GM18519 (cell line): ENCODE results near the gene MEGF6.

ENCODE experiments used
- ATAC-seq: cut with Tn5 transposase; IDR thresholded peaks from one replicate; pipeline ENCODE4 v1.9.1; 2021; ENCODE audit warnings: mild to moderate bottlenecking, moderate library complexity; ENCODE audit not compliant: unreplicated experiment, low FRiP score

MEGF6 gene

DNA sequence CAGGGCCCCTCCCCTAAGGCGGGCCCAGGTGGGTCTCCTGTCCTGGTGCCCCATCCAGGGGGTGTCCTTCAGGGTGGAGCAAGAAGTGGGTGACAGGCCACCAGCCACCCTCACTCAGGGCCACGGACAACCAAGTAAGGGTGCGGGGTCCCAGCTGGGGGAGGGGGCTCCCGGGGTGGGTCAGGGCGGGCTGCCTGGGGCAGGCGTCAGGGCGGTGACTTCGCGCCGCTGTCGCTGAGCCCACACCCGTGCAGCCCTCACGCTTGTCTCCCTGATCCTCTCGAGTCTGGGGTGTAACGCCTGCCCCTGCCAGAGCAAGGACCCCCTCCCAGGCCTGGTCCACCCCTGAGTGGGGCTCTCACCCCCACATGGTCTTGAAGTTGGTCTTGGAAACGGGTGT lies 134.6 kb downstream of the MEGF6 start:
- no peak for ATAC-seq

DNA sequence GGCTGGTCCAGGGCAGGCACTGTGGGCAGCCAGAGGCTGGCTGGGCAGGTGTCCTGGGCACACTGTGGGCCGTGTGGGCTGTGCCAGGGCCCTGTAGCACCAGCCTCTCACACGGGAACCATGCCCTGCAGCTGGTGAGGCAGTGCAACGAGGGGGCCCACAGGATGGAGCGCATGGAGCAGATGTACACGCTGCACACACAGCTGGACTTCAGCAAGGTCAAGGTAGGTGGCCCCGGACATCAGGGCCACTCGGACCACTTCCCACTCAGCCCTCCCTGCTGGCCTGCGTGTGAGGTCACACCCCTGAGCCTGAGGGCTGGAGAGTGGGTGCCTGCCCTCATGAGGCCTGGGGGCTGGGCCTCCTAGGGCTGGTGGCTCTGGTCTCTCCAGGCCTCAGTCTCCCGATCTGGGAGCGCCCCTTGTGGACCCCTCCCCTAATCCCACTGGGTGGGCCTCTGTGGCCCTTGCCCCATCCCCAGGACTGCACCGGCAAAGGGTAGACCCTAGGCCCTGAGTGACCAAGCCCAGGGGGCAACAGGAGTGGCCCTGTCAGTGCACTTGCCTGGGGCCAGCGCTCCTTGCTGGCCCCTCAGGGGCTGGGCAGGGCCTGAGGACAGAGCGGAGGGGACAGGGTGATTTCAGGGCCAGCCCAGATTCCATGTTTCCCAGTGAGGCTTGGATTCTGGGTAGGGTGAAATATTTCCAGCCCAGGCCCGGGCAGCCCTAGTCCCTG lies 135.3 kb downstream of the MEGF6 start:
- no peak for ATAC-seq

DNA sequence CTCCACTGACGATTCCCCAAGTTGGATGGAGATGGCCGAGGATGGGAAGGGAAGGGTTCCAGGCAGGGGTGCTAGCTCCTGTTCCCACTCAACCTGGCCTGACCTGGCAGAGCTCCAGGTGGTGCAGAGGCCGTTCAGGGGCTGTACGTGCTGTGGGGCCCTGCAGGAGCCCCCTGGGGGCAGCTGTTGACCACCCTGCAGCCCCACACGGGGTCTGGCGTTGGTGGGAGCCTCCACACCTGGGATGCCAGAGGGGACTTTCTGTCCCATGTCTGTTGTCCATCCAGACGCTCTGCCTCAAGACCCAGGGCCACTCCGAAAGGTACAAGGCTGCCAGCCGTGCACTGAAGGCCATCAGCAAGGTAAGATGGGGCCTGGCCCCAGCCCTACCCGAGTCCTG lies 136.9 kb downstream of the MEGF6 start:
- ATAC-seq = no peak

DNA sequence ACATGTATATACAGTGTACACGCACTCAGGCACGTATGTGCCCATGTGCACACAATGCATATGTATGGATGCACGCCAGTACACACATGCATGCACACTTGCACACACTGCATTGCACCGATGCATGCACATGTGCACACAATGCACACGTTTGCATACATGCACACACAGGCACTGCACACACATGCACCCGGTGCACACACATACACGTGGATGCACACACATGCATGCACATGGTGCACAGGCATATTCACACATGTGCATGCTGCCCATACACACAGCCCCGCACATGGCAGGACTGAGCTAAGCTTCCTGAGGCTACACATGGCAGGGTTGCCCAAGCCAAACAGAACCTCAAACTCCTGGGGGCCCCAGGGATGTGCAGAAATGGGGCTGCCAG lies 137.3 kb downstream of the MEGF6 start:
- ATAC-seq = no peak

DNA sequence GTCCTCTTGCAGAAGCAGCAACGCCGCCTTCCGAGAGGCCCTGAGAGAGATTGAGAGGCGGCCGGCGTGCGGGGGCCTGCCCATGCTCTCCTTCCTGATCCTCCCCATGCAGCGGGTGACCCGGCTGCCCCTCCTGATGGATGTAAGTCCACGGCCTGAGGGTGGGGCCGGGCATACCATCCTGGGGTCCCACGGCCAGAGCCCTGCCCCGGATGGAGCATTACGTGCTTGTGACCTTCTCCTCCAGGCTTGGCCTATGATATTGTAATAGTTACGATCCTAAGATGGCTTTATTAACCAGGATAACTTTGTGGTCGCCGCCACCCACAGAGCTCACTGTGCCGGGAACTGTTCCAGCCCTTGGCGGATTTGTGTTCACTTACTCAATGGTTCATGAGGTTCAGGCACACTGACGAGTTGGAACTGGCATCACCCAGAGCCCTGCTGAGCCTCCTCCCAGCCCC lies 137.9 kb downstream of the MEGF6 start:
- no peak for ATAC-seq

DNA sequence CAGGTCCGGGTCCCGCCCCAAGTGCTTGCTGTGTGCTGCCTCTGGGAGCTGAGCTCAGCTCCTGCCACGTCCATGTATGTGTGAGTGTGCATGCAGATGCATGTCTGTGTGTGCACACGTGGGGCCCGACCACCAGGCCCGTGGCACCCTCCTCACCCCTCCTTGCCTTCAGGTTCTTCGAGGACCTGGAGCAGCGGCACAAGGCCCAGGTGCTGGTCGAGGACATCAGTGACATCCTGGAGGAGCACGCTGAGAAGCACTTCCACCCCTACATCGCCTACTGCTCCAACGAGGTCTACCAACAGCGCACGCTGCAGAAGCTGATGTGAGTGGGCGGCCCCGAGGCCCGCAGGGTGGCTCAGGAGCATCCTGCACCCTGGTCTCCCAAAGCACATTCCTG lies 138.4 kb downstream of the MEGF6 start:
- no peak for ATAC-seq

DNA sequence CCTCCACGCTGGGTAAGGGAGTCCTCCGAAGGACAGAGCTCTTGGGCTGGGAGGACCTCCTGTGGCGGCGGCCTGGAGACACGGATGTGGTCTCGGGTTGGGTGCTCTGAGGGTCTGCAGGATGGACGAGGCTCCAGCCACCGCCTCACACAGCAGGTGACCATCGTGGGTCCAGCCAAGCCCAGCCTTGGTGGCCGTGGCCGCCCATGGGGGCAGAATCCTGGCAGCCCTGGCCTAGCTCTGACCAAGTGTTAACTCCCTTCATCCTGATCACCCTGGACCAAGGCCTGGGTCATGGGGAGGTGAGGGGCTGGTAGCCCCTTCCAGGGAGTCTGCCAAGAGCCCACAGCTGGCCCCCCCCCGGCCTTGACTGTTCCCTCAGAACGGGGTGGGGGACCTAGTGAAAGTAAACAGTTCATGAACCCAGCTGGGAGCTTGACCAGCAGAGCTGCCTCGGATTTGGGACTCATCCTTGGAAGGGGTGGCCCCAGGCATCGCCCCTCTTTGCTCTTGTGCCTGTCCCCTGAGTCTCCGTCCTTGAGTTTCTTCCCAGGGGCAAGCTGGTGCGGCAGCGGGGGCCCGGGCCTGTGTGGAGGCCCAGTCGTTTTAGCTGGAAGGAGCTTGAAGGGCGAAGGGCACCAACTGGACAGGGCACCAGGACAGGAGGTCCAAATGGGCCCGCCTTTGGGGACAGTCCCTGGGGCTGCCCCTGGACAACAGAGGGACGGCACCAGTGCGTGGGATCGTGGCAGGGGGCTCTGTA lies 139.0 kb downstream of the MEGF6 start:
- ATAC-seq = no peak

DNA sequence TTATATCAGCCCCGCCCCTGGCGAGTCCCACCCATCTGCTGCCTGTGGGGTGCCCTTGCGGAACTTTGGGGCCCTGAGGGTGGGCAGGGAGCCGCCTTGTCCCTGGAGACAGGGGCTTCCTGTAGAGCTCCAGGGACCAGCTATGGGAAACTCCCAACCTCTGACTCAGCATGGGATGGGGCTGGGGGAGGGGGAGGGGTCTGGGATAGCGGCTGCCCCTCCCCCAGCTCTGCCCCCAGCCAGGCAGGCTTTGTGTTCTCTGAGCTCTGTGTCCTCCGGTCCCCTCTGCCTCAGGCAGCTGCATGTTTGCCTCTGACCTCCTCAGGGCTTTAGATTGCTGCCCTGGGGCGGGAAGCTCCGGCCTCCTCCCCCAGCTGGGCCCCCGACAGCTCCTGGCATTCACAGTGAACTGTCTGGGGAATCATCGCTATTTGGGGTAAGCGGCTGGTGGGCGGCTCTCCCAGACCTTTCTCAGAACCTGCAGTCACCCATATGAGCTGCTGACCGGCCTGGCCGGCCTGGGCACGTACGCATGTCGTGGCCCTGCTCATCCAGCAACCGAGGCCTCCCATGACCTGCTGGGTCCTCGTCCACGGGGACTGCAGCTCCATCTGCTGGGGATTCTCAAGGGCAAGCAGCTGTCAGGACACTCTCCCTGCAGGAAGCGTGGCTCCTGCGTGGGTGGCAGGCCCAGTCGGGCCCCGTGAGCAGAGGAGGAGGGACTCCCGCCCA lies 139.8 kb downstream of the MEGF6 start:
- no peak for ATAC-seq

DNA sequence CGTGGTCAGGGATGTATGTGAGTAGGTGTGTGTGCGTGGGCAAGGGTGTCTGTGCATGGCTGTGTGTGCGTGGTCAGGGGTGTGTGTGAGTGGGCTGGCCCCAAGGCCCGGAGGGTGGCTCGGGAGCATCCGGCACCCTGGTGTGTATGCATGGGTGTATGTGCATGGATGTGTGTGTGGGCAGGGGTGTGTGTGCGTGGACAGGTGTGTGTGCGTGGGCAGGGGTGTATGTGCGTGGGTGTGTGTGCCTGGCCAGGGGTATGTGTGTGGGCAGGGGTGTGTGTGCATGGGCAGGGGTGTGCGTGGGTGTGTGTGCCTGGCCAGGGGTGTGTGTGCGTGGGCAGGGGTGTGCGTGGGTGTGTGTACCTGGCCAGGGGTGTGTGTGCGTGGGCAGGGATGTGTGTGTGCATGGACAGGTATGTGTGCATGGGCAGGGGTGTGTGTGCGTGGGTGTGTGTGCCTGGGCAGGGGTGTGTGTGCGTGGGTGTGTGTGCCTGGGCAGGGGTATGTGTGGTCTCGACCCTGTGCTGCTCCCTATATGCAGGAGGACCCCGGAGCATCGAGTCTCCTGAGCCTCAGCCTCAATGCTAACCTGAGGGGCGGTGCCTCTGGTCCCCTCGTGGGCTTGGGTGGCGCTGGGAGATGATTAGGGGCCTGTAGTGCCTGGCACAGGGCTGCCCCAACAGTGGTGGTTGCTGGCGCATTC lies 140.5 kb downstream of the MEGF6 start:
- ATAC-seq = no peak

DNA sequence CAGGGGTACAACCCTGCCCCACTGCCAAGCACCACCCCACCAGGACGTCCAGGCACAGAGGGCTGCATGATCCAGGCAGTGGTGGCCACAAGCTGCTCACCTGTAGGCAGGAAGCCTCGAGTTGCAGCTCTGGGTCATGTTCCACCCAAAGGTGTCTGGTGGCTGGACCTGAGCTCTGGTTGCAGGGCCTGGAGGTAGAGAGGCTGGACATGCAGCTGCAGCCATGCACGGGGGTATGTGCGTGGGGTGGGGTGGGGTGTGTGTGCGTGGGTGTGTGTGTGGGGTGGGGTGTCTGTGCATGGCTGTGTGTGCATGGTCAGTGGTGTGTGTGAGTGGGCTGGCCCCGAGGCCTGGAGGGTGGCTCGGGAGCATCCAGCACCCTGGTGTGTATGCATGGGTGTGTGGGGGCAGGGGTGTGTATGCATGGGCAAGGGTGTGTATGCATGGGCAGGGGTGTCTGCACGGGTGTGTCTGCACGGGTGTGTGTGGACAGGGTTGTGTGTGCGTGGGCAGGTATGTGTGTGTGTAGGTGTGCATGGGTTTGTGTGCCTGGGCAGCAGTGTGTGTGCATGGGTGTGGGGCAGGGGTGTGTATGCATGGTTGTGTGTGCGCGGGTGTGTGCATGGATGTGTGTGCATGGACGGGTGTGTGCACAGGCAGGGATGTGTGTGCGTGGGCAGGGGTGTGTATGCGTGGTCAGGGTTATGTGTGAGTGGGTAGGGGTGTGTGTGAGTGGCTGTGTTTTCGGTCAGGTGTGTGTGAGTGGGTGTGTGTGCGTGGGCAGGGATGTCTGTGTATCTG lies 141.3 kb downstream of the MEGF6 start:
- ATAC-seq = no peak

DNA sequence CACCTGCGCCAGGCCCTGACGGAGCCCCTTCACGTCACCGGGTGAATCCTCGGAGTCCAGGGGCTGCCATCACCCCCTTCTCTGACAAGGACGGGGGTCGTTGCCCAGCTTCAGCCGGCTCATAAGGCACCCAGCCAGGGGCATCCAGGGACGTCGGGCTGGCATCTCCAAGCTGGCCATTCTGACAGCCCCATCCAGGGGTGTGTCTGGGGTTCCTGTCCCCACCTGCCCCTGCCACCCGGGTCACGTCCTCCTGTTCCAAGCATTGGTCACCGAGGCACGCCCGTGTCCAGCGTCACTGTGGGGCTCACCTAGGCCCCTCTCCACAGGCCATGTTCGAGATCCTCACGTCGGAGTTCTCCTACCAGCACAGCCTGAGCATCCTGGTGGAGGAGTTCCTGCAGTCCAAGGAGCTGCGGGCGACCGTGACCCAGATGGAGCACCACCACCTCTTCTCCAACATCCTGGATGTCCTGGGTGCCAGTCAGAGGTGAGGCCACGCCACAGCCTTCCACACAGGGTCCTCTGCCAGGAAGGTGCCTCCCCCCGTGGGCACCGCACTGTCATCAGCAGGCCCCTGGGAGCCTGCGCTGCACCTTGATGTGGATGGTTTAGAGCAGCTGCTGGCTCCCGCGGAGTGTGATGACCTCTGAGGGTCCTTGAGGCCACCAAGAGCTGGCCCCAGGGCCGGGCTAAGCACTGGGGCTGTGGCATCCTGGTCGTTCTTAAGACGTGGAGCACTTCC lies 142.0 kb downstream of the MEGF6 start:
- ATAC-seq = no peak

DNA sequence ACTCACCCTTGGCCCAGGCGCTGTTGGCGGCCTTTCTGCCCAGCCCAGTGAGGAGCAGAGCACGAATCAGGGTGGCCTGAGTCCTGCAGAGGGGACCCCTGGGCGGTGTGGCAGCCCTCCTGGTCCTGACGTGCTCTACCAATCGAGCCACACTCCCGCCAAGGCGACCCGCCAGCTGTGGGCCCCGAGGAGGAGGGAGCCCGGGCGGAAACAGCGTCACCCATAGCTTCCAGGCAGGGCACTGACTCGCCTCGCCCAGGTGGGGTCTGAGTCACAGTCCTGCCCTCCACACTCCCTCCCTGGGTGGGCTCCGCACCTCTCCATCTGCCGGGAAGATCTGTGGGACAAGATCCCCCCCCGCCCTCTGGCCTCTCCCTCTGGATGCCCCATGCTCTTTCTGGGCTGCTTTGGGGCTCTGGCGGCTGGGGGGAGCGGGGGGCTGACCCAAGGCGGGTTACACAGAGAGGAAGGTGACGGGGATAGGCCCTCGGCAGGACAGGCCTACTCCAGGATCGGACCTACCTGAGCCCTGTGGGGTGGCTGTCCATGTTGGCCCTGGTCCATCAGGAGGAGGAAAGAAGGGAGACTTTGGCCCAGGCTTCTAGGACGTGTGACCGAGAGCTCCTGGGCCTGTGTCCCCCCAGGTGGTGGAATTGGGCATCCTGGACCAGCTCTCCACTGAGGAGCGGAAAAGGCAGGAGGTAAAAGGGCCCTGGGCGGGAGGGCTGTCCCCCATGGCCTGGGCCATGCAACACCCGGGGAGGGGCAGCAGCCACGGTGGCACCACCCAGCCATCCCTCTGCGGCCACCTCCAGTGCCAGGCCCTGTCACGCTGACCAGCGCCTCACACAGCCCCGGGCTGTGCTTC lies 142.8 kb downstream of the MEGF6 start:
- ATAC-seq = no peak

DNA sequence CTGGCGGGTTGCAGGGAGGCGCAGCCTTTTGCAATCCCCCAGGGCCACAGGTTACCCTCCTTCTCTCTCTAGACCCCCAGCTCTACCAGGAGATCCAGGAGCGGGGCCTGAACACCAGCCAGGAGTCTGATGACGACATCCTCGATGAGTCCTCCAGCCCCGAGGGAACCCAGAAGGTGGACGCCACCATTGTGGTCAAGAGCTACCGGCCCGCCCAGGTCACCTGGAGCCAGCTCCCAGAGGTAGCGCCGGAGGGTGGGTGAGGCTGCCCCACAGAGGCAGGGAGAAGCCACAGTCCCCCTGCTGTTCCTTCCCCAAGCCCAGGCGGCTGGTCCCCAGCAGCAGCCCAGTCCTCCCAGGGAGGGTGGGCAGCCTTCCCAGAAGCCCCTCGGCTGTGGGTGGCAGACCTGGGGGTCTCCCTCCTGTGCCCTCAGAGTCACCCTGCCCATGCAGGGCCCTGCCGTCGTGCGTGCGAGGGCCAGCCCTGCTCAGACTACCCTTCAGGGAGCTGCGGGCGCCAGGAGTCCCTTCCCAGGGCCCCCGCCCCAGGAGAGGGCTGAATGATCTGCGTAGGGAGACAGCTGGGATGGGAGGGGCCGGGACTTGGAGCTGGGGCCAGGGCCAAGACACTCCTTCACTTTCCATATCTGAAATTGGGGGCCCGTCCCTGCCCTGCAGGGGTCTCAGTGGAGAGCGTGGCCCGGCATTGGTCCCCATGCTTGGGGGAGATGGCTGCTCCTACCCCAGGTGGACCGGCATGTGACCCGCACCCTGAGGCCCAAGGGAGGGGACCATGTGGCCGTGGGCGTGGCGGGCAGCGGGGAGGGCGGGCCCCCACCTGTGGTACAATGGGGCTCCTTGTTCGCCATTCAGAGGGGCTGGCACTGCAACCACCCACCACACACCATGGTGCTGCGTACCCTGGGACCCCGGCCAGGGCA lies 143.9 kb downstream of the MEGF6 start:
- ATAC-seq = no peak

DNA sequence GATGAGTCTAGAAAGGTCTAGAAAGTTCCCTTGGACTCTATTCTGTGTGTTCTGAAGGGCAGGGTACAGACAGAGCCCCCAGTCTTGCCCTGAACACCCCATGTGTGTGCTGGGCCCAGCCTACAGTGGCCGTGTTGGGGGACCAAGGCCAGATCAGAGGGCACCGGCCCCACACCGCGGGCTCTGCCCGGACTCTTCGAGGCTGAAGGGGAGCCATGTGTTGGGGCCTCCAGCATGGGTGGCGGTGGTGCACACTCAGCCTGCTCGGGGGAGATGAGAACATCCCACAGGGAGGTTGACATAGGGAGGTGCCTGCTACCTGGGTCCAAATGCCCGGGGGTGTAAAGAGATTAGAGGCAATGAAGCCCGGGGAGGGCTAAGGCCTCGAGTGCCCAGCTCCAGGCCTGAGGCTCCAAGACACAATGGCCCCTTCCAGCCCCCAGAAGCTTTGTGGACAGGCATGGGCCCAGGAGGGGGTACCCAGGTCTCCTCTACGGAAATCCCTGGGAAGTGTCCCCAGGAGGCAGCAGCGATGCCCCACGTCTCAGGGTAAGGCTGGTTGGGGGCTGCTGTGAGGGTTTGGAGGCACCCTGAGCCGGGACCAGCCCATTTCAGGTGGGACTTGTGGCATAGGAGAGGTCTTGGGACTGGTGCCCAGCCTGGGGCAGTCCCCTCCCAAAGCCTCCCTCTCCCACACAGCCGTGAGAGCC lies 144.8 kb downstream of the MEGF6 start:
- no peak for ATAC-seq

DNA sequence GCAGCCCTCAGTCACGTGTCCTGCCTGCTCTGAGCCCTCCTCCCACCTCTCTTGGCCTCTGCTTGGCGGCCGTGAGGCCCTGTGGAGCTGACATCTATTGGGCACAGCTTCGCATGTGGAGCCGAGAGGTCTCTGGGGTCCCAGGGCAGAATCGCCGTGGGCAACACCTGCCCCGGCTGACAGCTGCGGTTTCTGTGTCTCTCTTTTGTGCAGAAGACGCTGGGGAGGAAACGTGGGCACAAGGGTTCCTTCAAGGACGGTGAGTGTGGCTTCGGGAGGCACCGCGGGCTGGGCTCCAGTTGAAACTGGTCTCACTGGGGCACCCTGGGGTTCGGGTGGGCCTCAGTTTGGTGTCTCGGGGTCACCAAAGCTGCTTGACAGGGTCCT lies 145.4 kb downstream of the MEGF6 start:
- ATAC-seq = no peak

DNA sequence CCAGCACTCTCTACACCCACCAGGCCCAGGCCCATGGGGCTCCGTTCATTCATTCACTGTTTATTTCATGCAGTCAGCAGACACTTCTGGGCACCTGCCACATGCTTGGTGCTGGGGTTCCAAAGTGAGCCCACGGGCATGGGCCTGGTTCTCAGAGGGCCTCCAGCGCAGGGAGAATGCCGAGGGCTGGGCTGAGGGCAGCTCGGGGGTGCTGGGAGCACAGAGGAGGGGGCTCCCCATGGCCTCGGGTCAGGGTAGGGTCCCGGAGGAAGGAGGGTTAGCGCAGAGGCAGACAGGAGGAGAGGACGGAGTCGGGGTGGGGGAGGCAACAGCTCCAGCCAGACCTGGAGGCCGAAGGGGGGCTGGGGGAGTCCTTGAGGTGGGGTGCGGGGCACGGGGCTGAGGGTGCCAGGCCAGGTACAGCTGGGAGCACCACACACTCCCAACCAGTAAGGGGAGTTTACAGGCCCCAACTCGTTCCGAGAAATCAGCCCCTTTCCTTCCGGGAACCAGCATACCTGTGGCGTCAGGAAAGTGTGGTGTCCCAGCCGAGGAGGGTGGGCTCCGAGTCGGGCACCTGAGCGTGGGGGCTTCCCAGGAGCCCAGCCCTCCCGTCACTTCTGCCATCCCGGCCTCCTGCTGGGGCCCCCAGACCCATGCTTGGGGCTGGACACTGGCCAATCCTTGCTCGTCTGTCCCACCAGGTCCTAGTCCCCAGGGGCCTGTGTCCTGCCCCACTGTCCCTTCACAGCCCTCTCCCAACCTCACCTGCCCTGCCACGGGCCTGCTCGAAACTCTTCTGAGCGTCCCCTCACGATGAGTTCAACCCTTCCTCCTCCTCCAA lies 146.0 kb downstream of the MEGF6 start:
- ATAC-seq = no peak
